Fibroblast of lung (primary cell): ENCODE results near the gene OR8B4. TPM values are rescaled to one million over a fixed set of nuclear protein-coding genes. Genes with fewer than 3 reads are reported as not detected.
A peak's percentile ranks its signal among the peaks of the same experiment; 100 is the strongest.
"Not testable (repeated sequence)": the region's sequence is repeated elsewhere in the genome, so short reads cannot be mapped to it uniquely, and the experiment has no call there.

Experiments
- DNase-seq, 2 donors: peaks; one replicate each; pipeline versions ENCODE4 v3.0.0 to v3.0.0-alpha.2; 2010; ENCODE audit warnings: low read depth in 2 of 2
- H2AFZ ChIP-seq: 2 replicates; pipeline ENCODE4 v1.5.1; 2012; ENCODE audit warnings: low read length, control low read depth, inconsistent platforms
- H3K27ac ChIP-seq: 2 replicates; pipeline ENCODE4 v1.5.1; 2011; ENCODE audit warnings: low read length, control low read depth; ENCODE audit not compliant: insufficient read depth
- H3K27me3 ChIP-seq: 2 replicates; pipeline ENCODE4 v1.5.1; 2011; ENCODE audit warnings: mild to moderate bottlenecking, low read length; ENCODE audit not compliant: control insufficient read depth, insufficient read depth
- H3K36me3 ChIP-seq: 2 replicates; pipeline ENCODE4 v1.5.1; 2011; ENCODE audit warnings: low read length; ENCODE audit not compliant: control insufficient read depth, insufficient read depth
- H3K4me1 ChIP-seq: 2 replicates; pipeline ENCODE4 v1.5.1; 2011; ENCODE audit warnings: low read length; ENCODE audit not compliant: control insufficient read depth, insufficient read depth; ENCODE audit errors: extremely low read depth
- H3K4me2 ChIP-seq: 2 replicates; pipeline ENCODE4 v1.5.1; 2011; ENCODE audit warnings: low read length, control low read depth; ENCODE audit not compliant: insufficient read depth; ENCODE audit errors: extremely low read depth
- H3K4me3 ChIP-seq, 4 experiments: fragments of 200-600 bp in 1 of 4; sonication (generic) in 1 of 4; replicated peaks in 1 of 4; 2 replicates each; pipeline ENCODE4 v1.5.1; 2011 to 2016; ENCODE audit warnings: low read length in 4 of 4, low read depth in 3 of 4, mild to moderate bottlenecking in 3 of 4, control low read depth in 2 of 4, inconsistent platforms in 1 of 4, mixed read lengths in 1 of 4; ENCODE audit not compliant: insufficient read depth in 1 of 4; ENCODE audit errors: control extremely low read depth in 1 of 4
- H3K79me2 ChIP-seq: 2 replicates; pipeline ENCODE4 v1.5.1; 2012; ENCODE audit warnings: mild to moderate bottlenecking, low read length, inconsistent platforms; ENCODE audit not compliant: control insufficient read depth, insufficient read depth
- H3K9ac ChIP-seq: 2 replicates; pipeline ENCODE4 v1.5.1; 2011; ENCODE audit warnings: mild to moderate bottlenecking, low read length, control low read depth; ENCODE audit not compliant: insufficient read depth
- H3K9me3 ChIP-seq: 2 replicates; pipeline ENCODE4 v1.5.1; 2012; ENCODE audit warnings: low read depth, low read length; ENCODE audit not compliant: control insufficient read depth, insufficient read depth
- H4K20me1 ChIP-seq: 2 replicates; pipeline ENCODE4 v1.5.1; 2011; ENCODE audit warnings: low read length; ENCODE audit not compliant: control insufficient read depth, insufficient read depth; ENCODE audit errors: extremely low read depth
- CTCF ChIP-seq, 2 donors: IDR thresholded peaks in 1 of 2; conservative IDR thresholded peaks in 1 of 2; 1 replicate in 1 of 2; 2 replicates in 1 of 2; pipeline ENCODE4 v1.5.1; 2011 to 2012; ENCODE audit warnings: low read length in 2 of 2, control low read depth in 1 of 2, inconsistent platforms in 1 of 2, low read depth in 1 of 2, mild to moderate bottlenecking in 1 of 2
- EZH2 ChIP-seq: IDR thresholded peaks from 2 replicates; pipeline ENCODE4 v1.5.1; 2012; ENCODE audit warnings: low read length, control low read depth, mild to moderate bottlenecking; ENCODE audit errors: missing control alignments
- polyA plus RNA-seq, 2 donors: library from polyadenylated mRNA; depleted of rRNA in 1 of 2; stranded (reverse) in 1 of 2; unstranded in 1 of 2; fragments of >200 nt; gene quantifications; 2 replicates each; pipeline ENCODE4 v1.2.1, GENCODE V29; 2011 to 2012; ENCODE audit warnings: missing spikeins in 1 of 2
- total RNA-seq: library from RNA; depleted of rRNA; stranded (reverse); fragments of >200 nt; gene quantifications from 2 replicates; pipeline ENCODE4 v1.2.1, GENCODE V29; 2014

Gene OR8B4
- total and polyA plus RNA-seq, 2 donors (not counting 1 experiment from before 2014, with no cell fraction given) = not detected

GRCh38 chr11:124402326-124402922 is 22.2 kb downstream of the OR8B4 start:
- peak; percentile 70 to 86 for TF ChIP-seq CTCF (conservative IDR thresholded peaks at IDR 0.05 in 1 of 2, IDR thresholded peaks at IDR 0.05 in 1 of 2; ENCODE audit: low read depth in 1 of 2, low read length in 2 of 2)
- TF ChIP-seq EZH2 = no peak
- H3K9me3 ChIP-seq = no peaks in the 10 kb centered on the region
- no peak overlapping the region for H3K9ac ChIP-seq

GRCh38 chr11:124398924-124399323 is 25.7 kb downstream of the OR8B4 start, which contains the start of gene OR8B3:
OR8B3 (minus strand) TSS chr11:124399024; CDS start chr11:124397351, 1,673 bp downstream.
- DNase-seq = no peak
- no peaks in the 10 kb centered on the region for H3K9me3 ChIP-seq
- no peaks in the 10 kb centered on the region for H4K20me1 ChIP-seq
- no peaks in the 10 kb centered on the region for H3K4me1 ChIP-seq
- no peaks in the 10 kb centered on the region for H3K27me3 ChIP-seq
- H3K4me2 ChIP-seq = no peak within 1 kb of the TSS
- no peak within 1 kb of the TSS for H2AFZ ChIP-seq
- no peak within 1 kb of the TSS for H3K9ac ChIP-seq
- no peak within 1 kb of the TSS for H3K27ac ChIP-seq
- H3K4me3 ChIP-seq = no peak within 1 kb of the TSS
- H3K36me3 ChIP-seq = no peaks in the 10 kb centered on the region
- no peak for TF ChIP-seq CTCF (conservative IDR thresholded peaks at IDR 0.05 in 1 of 2, IDR thresholded peaks at IDR 0.05 in 1 of 2; ENCODE audit: low read depth in 1 of 2, low read length in 2 of 2)
- TF ChIP-seq EZH2 = no peak
- H3K79me2 ChIP-seq = no peaks in the 10 kb centered on the region

More at GRCh38 chr11:124402326-124402922, 22.2 kb downstream of the OR8B4 start:
- Histone ChIP-seq H3K36me3 (no peaks in the 10 kb centered on the region), H4K20me1 (no peaks in the 10 kb centered on the region), H3K79me2 (no peaks in the 10 kb centered on the region), H3K4me2 (no peak overlapping the region), H2AFZ (no peak overlapping the region), H3K4me3 (no peak overlapping the region), H3K27me3 (no peaks in the 10 kb centered on the region), H3K27ac (no peak overlapping the region), H3K4me1 (no peaks in the 10 kb centered on the region)
- DNase-seq = peak; percentile 77 to 85

- H3K36me3 ChIP-seq, H3K4me1 ChIP-seq, H3K27me3 ChIP-seq, H4K20me1 ChIP-seq, H3K4me2 ChIP-seq, DNase-seq, H3K79me2 ChIP-seq, H3K27ac ChIP-seq, H3K4me3 ChIP-seq, H3K9ac ChIP-seq, H2AFZ ChIP-seq, H3K9me3 ChIP-seq: not testable (repeated sequence)
These were observed 27.8 kb downstream of the OR8B4 start for GRCh38 chr11:124396847-124397246.
